ENCODE data around the gene EWSR1.

- TF ChIP-seq EZH2 (IDR thresholded peaks at IDR 0.05; ENCODE audit: insufficient read depth, poor library complexity, severe bottlenecking) = no peak
- TF ChIP-seq EZH2phosphoT487 (IDR thresholded peaks at IDR 0.05; ENCODE audit: insufficient read depth, low read depth) = no peak
Measured at GRCh38 chr22:29342177-29342576, 74.1 kb downstream of the EWSR1 start.

Data from GM23248 (cell line).